GM21515 (cell line): ENCODE data around the gene OPCML.

Experiments
- ATAC-seq: cut with Tn5 transposase; IDR thresholded peaks from one replicate; pipeline ENCODE4 v1.9.1; 2021; ENCODE audit not compliant: unreplicated experiment

Gene OPCML

GRCh38 chr11:133362156-133362555 is 170.1 kb downstream of the OPCML start:
- no peak for ATAC-seq

GRCh38 chr11:133361689-133361994 is 170.7 kb downstream of the OPCML start:
- no peak for ATAC-seq

GRCh38 chr11:133360860-133361688 is 171.2 kb downstream of the OPCML start:
- no peak for ATAC-seq

- ATAC-seq, result no peak
Measured at GRCh38 chr11:133355095-133355494, 177.2 kb downstream of the OPCML start.

GRCh38 chr11:133354069-133354468 is 178.2 kb downstream of the OPCML start:
- ATAC-seq, result no peak

- no peak for ATAC-seq
Measured at GRCh38 chr11:133350045-133350444, 182.3 kb downstream of the OPCML start.

- no peak for ATAC-seq
Measured at GRCh38 chr11:133347988-133348387, 184.3 kb downstream of the OPCML start.

GRCh38 chr11:133346137-133346536 is 186.2 kb downstream of the OPCML start:
- no peak for ATAC-seq

GRCh38 chr11:133343951-133344350 is 188.3 kb downstream of the OPCML start:
- ATAC-seq, result no peak

- no peak for ATAC-seq
Measured at GRCh38 chr11:133339495-133340140, 192.7 kb downstream of the OPCML start.

GRCh38 chr11:133338588-133338987 is 193.7 kb downstream of the OPCML start:
- no peak for ATAC-seq

- ATAC-seq, result no peak
Measured at GRCh38 chr11:133337951-133338418, 194.3 kb downstream of the OPCML start.

- no peak for ATAC-seq
Measured at GRCh38 chr11:133337193-133337592, 195.1 kb downstream of the OPCML start.

GRCh38 chr11:133331031-133331430 is 201.3 kb downstream of the OPCML start:
- no peak for ATAC-seq

- ATAC-seq, result no peak
Measured at GRCh38 chr11:133326849-133327248, 205.5 kb downstream of the OPCML start.

GRCh38 chr11:133326332-133326731 is 206.0 kb downstream of the OPCML start:
- no peak for ATAC-seq

GRCh38 chr11:133325711-133326110 is 206.6 kb downstream of the OPCML start:
- no peak for ATAC-seq

GRCh38 chr11:133323354-133323753 is 208.9 kb downstream of the OPCML start:
- no peak for ATAC-seq

- no peak for ATAC-seq
Measured at GRCh38 chr11:133318221-133318620, 214.1 kb downstream of the OPCML start.

- ATAC-seq, result no peak
Measured at GRCh38 chr11:133311230-133311629, 221.1 kb downstream of the OPCML start.

GRCh38 chr11:133306019-133306418 is 226.3 kb downstream of the OPCML start:
- no peak for ATAC-seq

GRCh38 chr11:133305208-133305956 is 226.9 kb downstream of the OPCML start:
- ATAC-seq, result no peak
